ENCODE data around the gene RPL26.

Gene RPL26

GRCh38 chr17:8413328-8413727 is 30.3 kb upstream of the RPL26 start:
- no peak overlapping the region for H3K4me3 ChIP-seq (ENCODE audit: low read length)
- TF ChIP-seq, protein P1, sequence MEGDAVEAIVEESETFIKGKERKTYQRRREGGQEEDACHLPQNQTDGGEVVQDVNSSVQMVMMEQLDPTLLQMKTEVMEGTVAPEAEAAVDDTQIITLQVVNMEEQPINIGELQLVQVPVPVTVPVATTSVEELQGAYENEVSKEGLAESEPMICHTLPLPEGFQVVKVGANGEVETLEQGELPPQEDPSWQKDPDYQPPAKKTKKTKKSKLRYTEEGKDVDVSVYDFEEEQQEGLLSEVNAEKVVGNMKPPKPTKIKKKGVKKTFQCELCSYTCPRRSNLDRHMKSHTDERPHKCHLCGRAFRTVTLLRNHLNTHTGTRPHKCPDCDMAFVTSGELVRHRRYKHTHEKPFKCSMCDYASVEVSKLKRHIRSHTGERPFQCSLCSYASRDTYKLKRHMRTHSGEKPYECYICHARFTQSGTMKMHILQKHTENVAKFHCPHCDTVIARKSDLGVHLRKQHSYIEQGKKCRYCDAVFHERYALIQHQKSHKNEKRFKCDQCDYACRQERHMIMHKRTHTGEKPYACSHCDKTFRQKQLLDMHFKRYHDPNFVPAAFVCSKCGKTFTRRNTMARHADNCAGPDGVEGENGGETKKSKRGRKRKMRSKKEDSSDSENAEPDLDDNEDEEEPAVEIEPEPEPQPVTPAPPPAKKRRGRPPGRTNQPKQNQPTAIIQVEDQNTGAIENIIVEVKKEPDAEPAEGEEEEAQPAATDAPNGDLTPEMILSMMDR (IDR thresholded peaks at IDR 0.05; ENCODE audit: low read depth, low read length, poor library complexity, severe bottlenecking): no peak
- TF ChIP-seq EZH2phosphoT487 (IDR thresholded peaks at IDR 0.05; ENCODE audit: borderline replicate concordance, low read length): no peak
- H3K27me3 ChIP-seq (ENCODE audit: control insufficient read depth, low read length): peaks cover 24% of the 10 kb centered on the region
- H4K20me1 ChIP-seq (ENCODE audit: control insufficient read depth, insufficient read depth, low read depth, low read length): no peaks in the 10 kb centered on the region
- no peaks in the 10 kb centered on the region for H3K9me2 ChIP-seq (replicated peaks; ENCODE audit: control insufficient read depth, low read length)
- H3F3A ChIP-seq (ENCODE audit: control insufficient read depth, insufficient read depth): no peaks in the 10 kb centered on the region
- H3K4me2 ChIP-seq (ENCODE audit: low read length): no peak overlapping the region
- H3K9me3 ChIP-seq (ENCODE audit: control insufficient read depth, insufficient read depth, low read length): no peaks in the 10 kb centered on the region
- H3K27ac ChIP-seq (ENCODE audit: low read depth, low read length): no peak overlapping the region
- H3K4me1 ChIP-seq (ENCODE audit: control insufficient read depth, low read length): peaks cover 4% of the 10 kb centered on the region
- H3K36me3 ChIP-seq (ENCODE audit: control insufficient read depth, low read length): no peaks in the 10 kb centered on the region
- H3K79me2 ChIP-seq (ENCODE audit: control insufficient read depth, low read length): no peaks in the 10 kb centered on the region

DNA sequence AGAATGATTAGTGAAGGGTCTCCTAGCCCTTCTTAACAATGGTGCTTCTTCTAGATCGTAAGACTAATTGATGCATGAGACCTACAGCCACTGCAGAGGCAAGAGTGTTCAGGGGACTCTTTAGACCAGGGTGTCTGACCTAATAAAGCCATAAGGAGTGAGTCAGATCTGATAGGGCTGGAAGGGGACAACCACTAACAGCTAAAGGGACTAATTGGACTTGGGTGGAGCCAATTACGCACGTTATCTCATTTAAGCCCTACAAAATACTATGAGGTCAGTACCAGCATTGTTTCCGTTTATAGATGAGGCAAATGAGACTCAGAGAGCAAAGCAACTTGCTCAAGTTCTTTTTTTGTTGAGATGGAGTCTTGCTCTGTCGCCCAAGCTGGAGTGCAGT is 29.1 kb upstream of the RPL26 start:
- Histone ChIP-seq H3K27ac (ENCODE audit: low read depth, low read length) (no peak overlapping the region), H3F3A (ENCODE audit: control insufficient read depth, insufficient read depth) (no peaks in the 10 kb centered on the region), H4K20me1 (ENCODE audit: control insufficient read depth, insufficient read depth, low read depth, low read length) (no peaks in the 10 kb centered on the region), H3K27me3 (ENCODE audit: control insufficient read depth, low read length) (peaks cover 14% of the 10 kb centered on the region), H3K4me1 (ENCODE audit: control insufficient read depth, low read length) (peaks cover 4% of the 10 kb centered on the region), H3K4me2 (ENCODE audit: low read length) (no peak overlapping the region), H3K9me2 (replicated peaks; ENCODE audit: control insufficient read depth, low read length) (no peaks in the 10 kb centered on the region), H3K4me3 (ENCODE audit: low read length) (no peak overlapping the region), H3K9me3 (ENCODE audit: control insufficient read depth, insufficient read depth, low read length) (no peaks in the 10 kb centered on the region), H3K36me3 (ENCODE audit: control insufficient read depth, low read length) (no peaks in the 10 kb centered on the region), H3K79me2 (ENCODE audit: control insufficient read depth, low read length) (no peaks in the 10 kb centered on the region)
- no peak for TF ChIP-seq EZH2phosphoT487 (IDR thresholded peaks at IDR 0.05; ENCODE audit: borderline replicate concordance, low read length)
- TF ChIP-seq, protein P1 (IDR thresholded peaks at IDR 0.05; ENCODE audit: low read depth, low read length, poor library complexity, severe bottlenecking): no peak

DNA sequence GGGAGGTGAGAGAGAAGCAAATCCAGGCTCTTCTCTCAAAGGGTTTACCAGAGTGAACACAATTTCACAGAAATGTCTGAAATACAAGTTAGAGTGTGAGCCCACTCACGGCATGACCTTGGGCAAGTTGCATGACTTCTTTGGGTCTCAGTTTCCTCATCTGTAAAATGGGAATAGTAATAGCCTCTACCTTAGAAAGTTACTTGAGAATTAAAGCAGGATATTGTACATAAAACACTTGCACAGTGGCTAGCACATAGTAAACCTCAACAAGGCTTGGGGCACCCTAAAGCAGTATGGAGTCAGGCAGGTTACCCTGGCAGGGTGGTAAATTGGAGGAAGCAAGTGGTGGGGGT is 27.9 kb upstream of the RPL26 start:
- H3K27me3 ChIP-seq (ENCODE audit: control insufficient read depth, low read length): peaks cover 3% of the 10 kb centered on the region
- no peaks in the 10 kb centered on the region for H3K9me3 ChIP-seq (ENCODE audit: control insufficient read depth, insufficient read depth, low read length)
- no peak overlapping the region; the same call in 1 of the 2 replicates for H3K4me3 ChIP-seq (ENCODE audit: low read length)
- H3K36me3 ChIP-seq (ENCODE audit: control insufficient read depth, low read length): no peaks in the 10 kb centered on the region
- no peaks in the 10 kb centered on the region for H3K9me2 ChIP-seq (replicated peaks; ENCODE audit: control insufficient read depth, low read length)
- no peaks in the 10 kb centered on the region for H4K20me1 ChIP-seq (ENCODE audit: control insufficient read depth, insufficient read depth, low read depth, low read length)
- H3F3A ChIP-seq (ENCODE audit: control insufficient read depth, insufficient read depth): no peaks in the 10 kb centered on the region
- H3K4me2 ChIP-seq (ENCODE audit: low read length): peak overlapping the region; percentile 54
- peaks cover 4% of the 10 kb centered on the region for H3K4me1 ChIP-seq (ENCODE audit: control insufficient read depth, low read length)
- TF ChIP-seq EZH2phosphoT487 (IDR thresholded peaks at IDR 0.05; ENCODE audit: borderline replicate concordance, low read length): no peak
- TF ChIP-seq, protein P1 (IDR thresholded peaks at IDR 0.05; ENCODE audit: low read depth, low read length, poor library complexity, severe bottlenecking): no peak
- no peaks in the 10 kb centered on the region for H3K79me2 ChIP-seq (ENCODE audit: control insufficient read depth, low read length)
- H3K27ac ChIP-seq (ENCODE audit: low read depth, low read length): no peak overlapping the region
